ENCODE measurements around the gene RHPN2.

DNA sequence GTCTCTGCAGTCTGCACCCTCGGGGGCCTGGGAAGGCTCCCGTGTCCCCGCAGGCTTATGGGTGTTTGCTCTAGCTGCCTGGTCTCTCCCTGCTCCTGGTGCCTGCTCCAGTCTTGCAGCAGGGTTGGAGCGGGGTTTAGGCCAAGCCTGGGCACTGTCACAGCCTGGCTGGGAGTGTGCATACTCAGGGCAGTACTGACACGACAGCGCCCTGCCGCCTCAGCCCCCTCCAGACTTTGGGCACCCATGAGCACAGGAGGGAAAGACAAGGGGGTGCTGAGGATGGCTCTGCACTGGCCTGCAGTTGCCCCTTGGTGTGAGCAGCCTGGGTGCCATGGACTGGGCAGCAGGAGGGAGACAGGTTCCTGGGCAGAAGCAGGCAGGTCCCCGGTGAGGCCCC lies 128.6 kb downstream of the RHPN2 start:
- TF ChIP-seq, protein P1, sequence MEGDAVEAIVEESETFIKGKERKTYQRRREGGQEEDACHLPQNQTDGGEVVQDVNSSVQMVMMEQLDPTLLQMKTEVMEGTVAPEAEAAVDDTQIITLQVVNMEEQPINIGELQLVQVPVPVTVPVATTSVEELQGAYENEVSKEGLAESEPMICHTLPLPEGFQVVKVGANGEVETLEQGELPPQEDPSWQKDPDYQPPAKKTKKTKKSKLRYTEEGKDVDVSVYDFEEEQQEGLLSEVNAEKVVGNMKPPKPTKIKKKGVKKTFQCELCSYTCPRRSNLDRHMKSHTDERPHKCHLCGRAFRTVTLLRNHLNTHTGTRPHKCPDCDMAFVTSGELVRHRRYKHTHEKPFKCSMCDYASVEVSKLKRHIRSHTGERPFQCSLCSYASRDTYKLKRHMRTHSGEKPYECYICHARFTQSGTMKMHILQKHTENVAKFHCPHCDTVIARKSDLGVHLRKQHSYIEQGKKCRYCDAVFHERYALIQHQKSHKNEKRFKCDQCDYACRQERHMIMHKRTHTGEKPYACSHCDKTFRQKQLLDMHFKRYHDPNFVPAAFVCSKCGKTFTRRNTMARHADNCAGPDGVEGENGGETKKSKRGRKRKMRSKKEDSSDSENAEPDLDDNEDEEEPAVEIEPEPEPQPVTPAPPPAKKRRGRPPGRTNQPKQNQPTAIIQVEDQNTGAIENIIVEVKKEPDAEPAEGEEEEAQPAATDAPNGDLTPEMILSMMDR (IDR thresholded peaks at IDR 0.05; ENCODE audit: insufficient read depth, low read length) = no peak
- TF ChIP-seq, protein P2, sequence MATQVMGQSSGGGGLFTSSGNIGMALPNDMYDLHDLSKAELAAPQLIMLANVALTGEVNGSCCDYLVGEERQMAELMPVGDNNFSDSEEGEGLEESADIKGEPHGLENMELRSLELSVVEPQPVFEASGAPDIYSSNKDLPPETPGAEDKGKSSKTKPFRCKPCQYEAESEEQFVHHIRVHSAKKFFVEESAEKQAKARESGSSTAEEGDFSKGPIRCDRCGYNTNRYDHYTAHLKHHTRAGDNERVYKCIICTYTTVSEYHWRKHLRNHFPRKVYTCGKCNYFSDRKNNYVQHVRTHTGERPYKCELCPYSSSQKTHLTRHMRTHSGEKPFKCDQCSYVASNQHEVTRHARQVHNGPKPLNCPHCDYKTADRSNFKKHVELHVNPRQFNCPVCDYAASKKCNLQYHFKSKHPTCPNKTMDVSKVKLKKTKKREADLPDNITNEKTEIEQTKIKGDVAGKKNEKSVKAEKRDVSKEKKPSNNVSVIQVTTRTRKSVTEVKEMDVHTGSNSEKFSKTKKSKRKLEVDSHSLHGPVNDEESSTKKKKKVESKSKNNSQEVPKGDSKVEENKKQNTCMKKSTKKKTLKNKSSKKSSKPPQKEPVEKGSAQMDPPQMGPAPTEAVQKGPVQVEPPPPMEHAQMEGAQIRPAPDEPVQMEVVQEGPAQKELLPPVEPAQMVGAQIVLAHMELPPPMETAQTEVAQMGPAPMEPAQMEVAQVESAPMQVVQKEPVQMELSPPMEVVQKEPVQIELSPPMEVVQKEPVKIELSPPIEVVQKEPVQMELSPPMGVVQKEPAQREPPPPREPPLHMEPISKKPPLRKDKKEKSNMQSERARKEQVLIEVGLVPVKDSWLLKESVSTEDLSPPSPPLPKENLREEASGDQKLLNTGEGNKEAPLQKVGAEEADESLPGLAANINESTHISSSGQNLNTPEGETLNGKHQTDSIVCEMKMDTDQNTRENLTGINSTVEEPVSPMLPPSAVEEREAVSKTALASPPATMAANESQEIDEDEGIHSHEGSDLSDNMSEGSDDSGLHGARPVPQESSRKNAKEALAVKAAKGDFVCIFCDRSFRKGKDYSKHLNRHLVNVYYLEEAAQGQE (IDR thresholded peaks at IDR 0.05; ENCODE audit: insufficient replicate concordance, low read depth) = no peak
- no peak for TF ChIP-seq POLR2AphosphoS5 (IDR thresholded peaks at IDR 0.05; ENCODE audit: low read depth)
- TF ChIP-seq GABPA (IDR thresholded peaks at IDR 0.05; ENCODE audit: low read depth) = no peak
